B cell (primary cell): ENCODE results near the gene BRSK1.

Experiments
- CTCF ChIP-seq: fragments of 200-600 bp; IDR thresholded peaks from one replicate; pipeline ENCODE4 v1.8.0; 2022; ENCODE audit warnings: antibody characterized with exemption, mild to moderate bottlenecking
- EZH2 ChIP-seq: IDR thresholded peaks from 2 replicates; pipeline ENCODE4 v1.6.1; 2012; ENCODE audit warnings: borderline replicate concordance, low read depth, mild to moderate bottlenecking, moderate library complexity, low read length; ENCODE audit not compliant: insufficient read depth, poor library complexity, severe bottlenecking

GRCh38 chr19:55244004-55244680 is 39.7 kb upstream of the BRSK1 start:
- no peak for TF ChIP-seq CTCF
- TF ChIP-seq EZH2: no peak
